ENCODE results near the gene CHGA.

Gene CHGA, protein sequence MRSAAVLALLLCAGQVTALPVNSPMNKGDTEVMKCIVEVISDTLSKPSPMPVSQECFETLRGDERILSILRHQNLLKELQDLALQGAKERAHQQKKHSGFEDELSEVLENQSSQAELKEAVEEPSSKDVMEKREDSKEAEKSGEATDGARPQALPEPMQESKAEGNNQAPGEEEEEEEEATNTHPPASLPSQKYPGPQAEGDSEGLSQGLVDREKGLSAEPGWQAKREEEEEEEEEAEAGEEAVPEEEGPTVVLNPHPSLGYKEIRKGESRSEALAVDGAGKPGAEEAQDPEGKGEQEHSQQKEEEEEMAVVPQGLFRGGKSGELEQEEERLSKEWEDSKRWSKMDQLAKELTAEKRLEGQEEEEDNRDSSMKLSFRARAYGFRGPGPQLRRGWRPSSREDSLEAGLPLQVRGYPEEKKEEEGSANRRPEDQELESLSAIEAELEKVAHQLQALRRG

DNA sequence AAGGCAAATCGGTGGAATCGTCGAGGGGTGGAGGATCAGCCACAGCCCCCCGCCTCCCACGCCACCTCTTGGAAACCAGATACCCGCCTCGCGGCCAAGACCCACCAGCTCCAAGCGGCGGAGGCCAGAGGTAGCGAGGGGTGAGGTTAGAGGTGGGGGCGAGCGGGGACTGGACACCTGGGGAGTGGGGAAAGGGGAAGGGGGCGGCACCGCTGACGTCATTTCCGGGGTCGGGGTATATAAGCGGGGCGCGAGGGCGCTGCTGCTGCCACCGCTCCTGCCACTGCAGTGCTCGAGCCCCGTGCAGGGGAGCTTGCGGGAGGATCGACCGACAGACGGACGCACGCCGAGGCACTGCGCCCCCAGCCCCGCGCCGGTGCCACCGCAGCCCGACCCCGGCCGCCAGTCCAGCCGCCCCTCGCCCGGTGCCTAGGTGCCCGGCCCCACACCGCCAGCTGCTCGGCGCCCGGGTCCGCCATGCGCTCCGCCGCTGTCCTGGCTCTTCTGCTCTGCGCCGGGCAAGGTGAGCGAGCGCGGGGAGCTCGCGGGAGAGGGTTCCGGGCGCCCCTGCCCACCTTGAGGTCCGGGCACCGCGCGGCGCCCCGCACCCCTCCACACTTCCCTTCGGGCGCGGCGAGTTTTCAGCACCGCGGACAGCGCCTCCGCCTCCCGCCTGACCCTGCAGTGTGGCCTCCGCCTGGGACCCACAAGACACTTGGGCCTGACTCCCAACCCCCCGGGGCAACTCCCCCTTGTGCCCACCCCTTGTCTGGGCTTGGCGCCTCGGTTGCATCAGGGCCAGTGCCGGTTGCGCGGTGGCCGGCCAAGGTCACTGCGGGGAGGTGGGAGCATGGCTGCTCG lies at the start of gene CHGA:
CHGA (plus strand) TSS at position 268 of the 861 bp plus-strand sequence; CDS start at position 478, 210 bp downstream.
- ChIA-PET POLR2A (ENCODE audit: low non-redundant PET) (no interaction called here), CTCF (interaction anchor here (0.7 kb wide), 1 partner anchor 29 kb away, joined by 3 read pairs; no protein-coding TSS in a partner anchor)
- TF ChIP-seq, protein P1, sequence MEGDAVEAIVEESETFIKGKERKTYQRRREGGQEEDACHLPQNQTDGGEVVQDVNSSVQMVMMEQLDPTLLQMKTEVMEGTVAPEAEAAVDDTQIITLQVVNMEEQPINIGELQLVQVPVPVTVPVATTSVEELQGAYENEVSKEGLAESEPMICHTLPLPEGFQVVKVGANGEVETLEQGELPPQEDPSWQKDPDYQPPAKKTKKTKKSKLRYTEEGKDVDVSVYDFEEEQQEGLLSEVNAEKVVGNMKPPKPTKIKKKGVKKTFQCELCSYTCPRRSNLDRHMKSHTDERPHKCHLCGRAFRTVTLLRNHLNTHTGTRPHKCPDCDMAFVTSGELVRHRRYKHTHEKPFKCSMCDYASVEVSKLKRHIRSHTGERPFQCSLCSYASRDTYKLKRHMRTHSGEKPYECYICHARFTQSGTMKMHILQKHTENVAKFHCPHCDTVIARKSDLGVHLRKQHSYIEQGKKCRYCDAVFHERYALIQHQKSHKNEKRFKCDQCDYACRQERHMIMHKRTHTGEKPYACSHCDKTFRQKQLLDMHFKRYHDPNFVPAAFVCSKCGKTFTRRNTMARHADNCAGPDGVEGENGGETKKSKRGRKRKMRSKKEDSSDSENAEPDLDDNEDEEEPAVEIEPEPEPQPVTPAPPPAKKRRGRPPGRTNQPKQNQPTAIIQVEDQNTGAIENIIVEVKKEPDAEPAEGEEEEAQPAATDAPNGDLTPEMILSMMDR (conservative IDR thresholded peaks at IDR 0.05; ENCODE audit: low read depth) = no peak
- H3K27ac ChIP-seq = no peak within 1 kb of the TSS
- peak; percentile 67 for DNase-seq (ENCODE audit: low spot score)

DNA sequence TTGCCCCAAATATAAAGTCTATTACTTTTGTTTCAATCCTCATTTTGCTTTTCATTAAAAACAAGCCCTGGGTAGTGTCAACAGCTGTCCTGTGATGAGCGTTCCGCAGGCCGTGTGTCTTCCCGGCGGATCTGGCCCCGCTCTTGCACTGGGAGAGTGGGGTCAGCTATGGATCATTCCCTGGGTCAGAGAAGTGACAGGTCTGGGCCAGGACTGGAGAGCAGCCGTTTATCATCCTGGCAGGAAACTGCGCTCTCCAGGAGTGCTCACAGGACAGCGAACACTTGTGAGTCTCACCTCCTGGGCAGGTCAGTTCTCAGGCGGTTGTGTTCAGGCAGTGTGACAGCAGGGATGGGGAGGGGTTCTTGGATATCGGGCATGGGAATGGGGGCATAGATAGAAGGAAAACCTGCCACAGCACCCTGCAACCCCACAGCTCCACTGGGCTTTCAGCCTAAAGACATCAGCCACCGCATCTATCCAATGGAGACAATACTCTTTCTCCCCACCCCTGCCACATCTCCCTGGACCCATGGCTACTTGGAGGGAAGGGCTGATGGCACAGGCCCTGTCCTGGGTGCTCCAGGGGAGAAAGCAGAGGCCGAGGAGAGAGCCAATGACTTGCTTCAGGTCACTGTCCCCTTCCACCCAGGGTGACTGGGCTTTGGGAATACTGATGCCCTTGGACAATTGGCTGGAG lies 47.8 kb upstream of the CHGA start:
- no peak for DNase-seq (ENCODE audit: low spot score)
- H3K27ac ChIP-seq = no peak overlapping the region
- CTCF ChIA-PET = interaction anchor here (0.7 kb wide), 1 partner anchor 289 kb away, joined by 3 read pairs; no protein-coding TSS in a partner anchor
- TF ChIP-seq, protein P1 (conservative IDR thresholded peaks at IDR 0.05; ENCODE audit: low read depth) = no peak
- POLR2A ChIA-PET (ENCODE audit: low non-redundant PET) = no interaction called here

- no peak for DNase-seq (ENCODE audit: low spot score)
- no peak overlapping the region for H3K27ac ChIP-seq
- POLR2A ChIA-PET (ENCODE audit: low non-redundant PET) = no interaction called here
- TF ChIP-seq, protein P1 (conservative IDR thresholded peaks at IDR 0.05; ENCODE audit: low read depth) = no peak
- CTCF ChIA-PET = interaction anchor here (1.0 kb wide), 1 partner anchor 11 kb away, joined by 3 read pairs; no protein-coding TSS in a partner anchor
Observed at GRCh38 chr14:92877757-92878431, 45.1 kb upstream of the CHGA start.

- H3K27ac ChIP-seq = no peak overlapping the region
- ChIA-PET POLR2A (ENCODE audit: low non-redundant PET) (no interaction called here), CTCF (interaction anchor here (0.6 to 1.5 kb wide), 10 partner anchors 26 to 767 kb away, joined by 3 to 9 read pairs (median 4); no protein-coding TSS in a partner anchor)
- no peak for DNase-seq (ENCODE audit: low spot score)
- TF ChIP-seq, protein P1 (conservative IDR thresholded peaks at IDR 0.05; ENCODE audit: low read depth) = no peak
Observed at GRCh38 chr14:92880351-92880750, 42.6 kb upstream of the CHGA start.

GRCh38 chr14:92880851-92881250 lies 42.1 kb upstream of the CHGA start:
- no peak overlapping the region for H3K27ac ChIP-seq
- ChIA-PET CTCF (interaction anchor here (0.6 to 1.5 kb wide), 19 partner anchors 14 to 1251 kb away, joined by 3 to 11 read pairs (median 3); no protein-coding TSS in a partner anchor), POLR2A (ENCODE audit: low non-redundant PET) (no interaction called here)
- peak; percentile 72 for DNase-seq (ENCODE audit: low spot score)
- TF ChIP-seq, protein P1 (conservative IDR thresholded peaks at IDR 0.05; ENCODE audit: low read depth) = no peak

Measured in RWPE1 (cell line).